ENCODE results near the gene RASL10A. TPM values are rescaled to one million over a fixed set of nuclear protein-coding genes. Genes with fewer than 3 reads are reported as not detected.

The RASL10A gene
- polyA plus RNA-seq, 3 donors, result 0.35 to 2.1 (median 0.50) TPM

- Histone ChIP-seq H3K4me3 (replicated peaks in 1 of 3; ENCODE audit: low read depth in 2 of 3, low read length in 3 of 3) (no peak overlapping the region), H3K9ac (ENCODE audit: insufficient read depth, low read length, poor library complexity, severe bottlenecking) (no peak overlapping the region), H3K9me3 (replicated peaks in 1 of 2; ENCODE audit: control insufficient read depth in 1 of 2, insufficient read depth in 1 of 2, low read length in 2 of 2) (no peaks in the 10 kb centered on the region), H2AFZ (ENCODE audit: insufficient read depth, low read depth, low read length, poor library complexity, severe bottlenecking) (no peak overlapping the region), H4K20me1 (ENCODE audit: insufficient read depth, low read length) (peaks cover 4% of the 10 kb centered on the region), H3K36me3 (replicated peaks in 1 of 2; ENCODE audit: control insufficient read depth in 1 of 2, insufficient read depth in 2 of 2, low read length in 2 of 2) (peaks cover 5 to 13% of the 10 kb centered on the region in 2 donors), H3K4me1 (ENCODE audit: control insufficient read depth in 1 of 2, insufficient read depth in 2 of 2, low read length in 2 of 2) (peaks cover 11 to 12% of the 10 kb centered on the region in 2 donors), H3K27ac (ENCODE audit: low read depth in 1 of 2, low read length in 2 of 2) (no peak overlapping the region), H3K79me2 (ENCODE audit: insufficient read depth, low read length) (peaks cover 19% of the 10 kb centered on the region), H3K4me2 (replicated peaks; ENCODE audit: extremely low read depth, low read length, poor library complexity, severe bottlenecking) (no peak overlapping the region), H3K27me3 (ENCODE audit: control insufficient read depth in 2 of 2, insufficient read depth in 2 of 2, low read length in 2 of 2) (no peaks in the 10 kb centered on the region)
- Mint-ChIP-seq H3K27me3 (ENCODE audit: low read depth in 3 of 3) (peaks cover under 1 to 4% (median 2%) of the 10 kb centered on the region in 3 donors), H3K4me3 (no peak overlapping the region), H3K4me1 (peaks cover 17% of the 10 kb centered on the region), H3K9me3 (no peaks in the 10 kb centered on the region), H3K36me3 (peaks cover 8 to 16% of the 10 kb centered on the region in 2 donors), H3K27ac (no peak overlapping the region)
- 90% methylated on average over 14 of the region's 14 CpGs for WGBS (ENCODE audit: insufficient coverage)
- no peak for DNase-seq
- TF ChIP-seq CTCF (IDR thresholded peaks at IDR 0.05), result no peak
- intact Hi-C loops (cut with micrococcal nuclease), result loop anchor here in 1 of 2 donors (10.0 kb wide), 1 partner anchor 121 kb away; the partner anchor contains the start of gene AP1B1
Observed at GRCh38 chr22:29263791-29264276, 51.7 kb downstream of the RASL10A start.

Small RNAs within 50 kb of the gene (small RNA-seq; reads per million reads assigned to genes)
- not detected for gene MIR3653 (ENCODE audit: insufficient read length, low read depth)

Other genes starting within 250 kb of the RASL10A start
- gene KREMEN1, start 242.7 kb downstream of the RASL10A start, polyA plus RNA-seq, result 1 to 10 TPM in 1 of 3 donors, under 1 TPM in 2; 0.47 to 1.6 (median 0.69) TPM
- not detected for gene EMID1, start 109.8 kb downstream of the RASL10A start, polyA plus RNA-seq
- 10 to 100 TPM in 1 of 3 donors, 1 to 10 TPM in 2; 4.0 to 11.1 (median 4.8) TPM for gene RHBDD3, start 47.7 kb downstream of the RASL10A start, polyA plus RNA-seq
- 100 to 1,000 TPM in 2 of 3 donors, 10 to 100 TPM in 1; 81.2 to 280 (median 136) TPM for gene EWSR1, start 47.4 kb downstream of the RASL10A start, polyA plus RNA-seq
- gene GAS2L1, start 9.0 kb downstream of the RASL10A start, polyA plus RNA-seq, result 10 to 100 TPM; 14.9 to 20.0 (median 15.7) TPM
- 100 to 1,000 TPM in 1 of 3 donors, 10 to 100 TPM in 2; 29.0 to 102 (median 40.3) TPM for gene AP1B1, start 72.9 kb upstream of the RASL10A start, polyA plus RNA-seq
- under 1 TPM in 1 of 3 donors, not detected in 2; 0.20 TPM for gene RFPL1, start 122.9 kb upstream of the RASL10A start, polyA plus RNA-seq
- 1 to 10 TPM in 1 of 3 donors, under 1 TPM in 2; 0.20 to 1.2 (median 0.74) TPM for gene NEFH, start 164.5 kb upstream of the RASL10A start, polyA plus RNA-seq
- 10 to 100 TPM; 19.6 to 29.9 (median 28.2) TPM for gene THOC5, start 238.1 kb upstream of the RASL10A start, polyA plus RNA-seq